SU-DHL-6 (cell line): ENCODE results near the gene PRPF18.

Experiments used
- H2AFZ ChIP-seq: fragments of 200-600 bp; sonication (generic); 2 replicates; pipeline ENCODE4 v1.6.1; 2014; ENCODE audit warnings: low read depth, mild to moderate bottlenecking, moderate library complexity, mixed read lengths, antibody characterized with exemption, low read length; ENCODE audit not compliant: severe bottlenecking
- H3F3A ChIP-seq: fragments of 200-600 bp; shearing (Covaris generic); 2 replicates; pipeline ENCODE4 v1.6.0; 2016; ENCODE audit warnings: antibody characterized with exemption, mild to moderate bottlenecking; ENCODE audit not compliant: insufficient read depth
- H3K27ac ChIP-seq: fragments of 200-600 bp; sonication (generic); 2 replicates; pipeline ENCODE4 v1.5.1; 2016; ENCODE audit warnings: low read depth, mild to moderate bottlenecking, low read length, moderate library complexity, mixed read lengths
- H3K27me3 ChIP-seq: fragments of 200-600 bp; sonication (generic), shearing (Covaris generic); 2 replicates; pipeline ENCODE4 v1.6.0; 2014; ENCODE audit warnings: mild to moderate bottlenecking, low read length
- H3K36me3 ChIP-seq: fragments of 200-600 bp; sonication (generic); 2 replicates; pipeline ENCODE4 v1.6.1; 2014; ENCODE audit warnings: mild to moderate bottlenecking, low read length, mixed read lengths
- H3K4me2 ChIP-seq: fragments of 300-600, 200-600 bp; shearing (Covaris generic), sonication (generic); 2 replicates; pipeline ENCODE4 v1.6.0; 2014; ENCODE audit warnings: low read length, low read depth, mild to moderate bottlenecking; ENCODE audit not compliant: poor library complexity, severe bottlenecking
- H3K4me3 ChIP-seq: fragments of 200-600 bp; sonication (generic); 2 replicates; pipeline ENCODE4 v1.5.1; 2014; ENCODE audit warnings: antibody characterized with exemption, low read length, mild to moderate bottlenecking, mixed read lengths; ENCODE audit not compliant: insufficient read depth, poor library complexity, severe bottlenecking
- H3K79me2 ChIP-seq: fragments of 200-600 bp; sonication (generic); 2 replicates; pipeline ENCODE4 v1.6.1; 2014; ENCODE audit warnings: mild to moderate bottlenecking, low read length, moderate library complexity; ENCODE audit not compliant: insufficient read depth
- H3K9ac ChIP-seq: fragments of 200-600 bp; sonication (generic); 2 replicates; pipeline ENCODE4 v1.7.0; 2014; ENCODE audit warnings: mild to moderate bottlenecking, low read length
- H3K9me2 ChIP-seq: fragments of 200-600 bp; sonication (generic); replicated peaks from 2 replicates; pipeline ENCODE4 v1.6.1; 2014; ENCODE audit warnings: low read length; ENCODE audit not compliant: insufficient read depth
- H3K9me3 ChIP-seq: fragments of 200-600 bp; sonication (generic); 2 replicates; pipeline ENCODE4 v1.6.1; 2014; ENCODE audit warnings: low read length, mixed read lengths; ENCODE audit not compliant: insufficient read depth
- H4K20me1 ChIP-seq: fragments of 200-600 bp; sonication (generic); 2 replicates; pipeline ENCODE4 v1.6.1; 2014; ENCODE audit warnings: low read depth, mild to moderate bottlenecking, antibody characterized with exemption, low read length, moderate library complexity, mixed read lengths
- CTCF ChIP-seq: fragments of 200-600 bp; sonication (generic); IDR thresholded peaks from one replicate; pipeline ENCODE4 v1.5.1; 2017; ENCODE audit warnings: antibody characterized with exemption, mild to moderate bottlenecking, low read length, moderate library complexity; ENCODE audit not compliant: insufficient read depth, poor library complexity, severe bottlenecking
- EZH2phosphoT487 ChIP-seq: fragments of 200-600 bp; sonication (generic), shearing (Covaris generic); conservative IDR thresholded peaks from 2 replicates; pipeline ENCODE4 v1.6.1; 2018; ENCODE audit warnings: mild to moderate bottlenecking, antibody characterized with exemption, low read length, moderate library complexity, mixed read lengths

Gene PRPF18

GRCh38 chr10:13587391-13587790 is 626 bp downstream of the PRPF18 start:
- TF ChIP-seq EZH2phosphoT487 (no peak), CTCF (no peak)
- H3K36me3 ChIP-seq, result no peaks in the 10 kb centered on the region
- peak overlapping the region; percentile 63 for H3K4me2 ChIP-seq

GRCh38 chr10:13589316-13589715 is 2.6 kb downstream of the PRPF18 start:
- Histone ChIP-seq H3K9me2 (no peaks in the 10 kb centered on the region), H3K9me3 (no peaks in the 10 kb centered on the region), H3K9ac (no peak overlapping the region), H3K27me3 (no peaks in the 10 kb centered on the region), H3K36me3 (no peaks in the 10 kb centered on the region), H3K4me3 (no peak overlapping the region), H3K79me2 (peaks cover 32% of the 10 kb centered on the region), H3K4me2 (no peak overlapping the region), H2AFZ (no peak overlapping the region), H4K20me1 (no peaks in the 10 kb centered on the region), H3K27ac (no peak overlapping the region), H3F3A (no peaks in the 10 kb centered on the region)
- TF ChIP-seq CTCF, result no peak
- TF ChIP-seq EZH2phosphoT487, result no peak

More at GRCh38 chr10:13587391-13587790, 626 bp downstream of the PRPF18 start:
- Histone ChIP-seq H2AFZ (peak overlapping the region; percentile 77), H3K9me3 (no peaks in the 10 kb centered on the region), H4K20me1 (no peaks in the 10 kb centered on the region), H3K27ac (no peak overlapping the region), H3K79me2 (peaks cover 32% of the 10 kb centered on the region), H3K9ac (peak overlapping the region; percentile 75), H3K4me3 (peak overlapping the region; percentile 92), H3F3A (no peaks in the 10 kb centered on the region), H3K27me3 (no peaks in the 10 kb centered on the region), H3K9me2 (no peaks in the 10 kb centered on the region)

- no peaks in the 10 kb centered on the region for H3F3A ChIP-seq
- no peak overlapping the region for H2AFZ ChIP-seq
- H3K27ac ChIP-seq, result no peak overlapping the region
- no peak overlapping the region for H3K9ac ChIP-seq
- no peak overlapping the region for H3K4me2 ChIP-seq
- no peaks in the 10 kb centered on the region for H4K20me1 ChIP-seq
- no peaks in the 10 kb centered on the region for H3K9me2 ChIP-seq
- H3K9me3 ChIP-seq, result no peaks in the 10 kb centered on the region
- TF ChIP-seq CTCF (no peak), EZH2phosphoT487 (no peak)
- H3K36me3 ChIP-seq, result no peaks in the 10 kb centered on the region
- peaks cover 44% of the 10 kb centered on the region for H3K79me2 ChIP-seq
- H3K4me3 ChIP-seq, result no peak overlapping the region
- H3K27me3 ChIP-seq, result no peaks in the 10 kb centered on the region
Measured at GRCh38 chr10:13590886-13591285, 4.1 kb downstream of the PRPF18 start.

- Histone ChIP-seq H3K79me2 (peaks cover 39% of the 10 kb centered on the region), H3K9ac (no peak overlapping the region), H3K27ac (no peak overlapping the region), H2AFZ (no peak overlapping the region), H3K9me2 (no peaks in the 10 kb centered on the region), H3K4me2 (no peak overlapping the region), H4K20me1 (no peaks in the 10 kb centered on the region), H3K36me3 (no peaks in the 10 kb centered on the region), H3K9me3 (no peaks in the 10 kb centered on the region), H3K4me3 (no peak overlapping the region), H3F3A (no peaks in the 10 kb centered on the region), H3K27me3 (no peaks in the 10 kb centered on the region)
- TF ChIP-seq EZH2phosphoT487 (no peak), CTCF (no peak)
Measured at GRCh38 chr10:13592306-13592705, 5.5 kb downstream of the PRPF18 start.
